HG03175 (cell line): ENCODE measurements around the gene RANBP1.

Source experiments
- ATAC-seq: cut with Tn5 transposase; IDR thresholded peaks from one replicate; pipeline ENCODE4 v1.9.1; 2021; ENCODE audit warnings: mild to moderate bottlenecking, moderate library complexity; ENCODE audit not compliant: unreplicated experiment

The RANBP1 gene

GRCh38 chr22:20167643-20168322 lies 51.9 kb downstream of the RANBP1 start:
- no peak for ATAC-seq

- ATAC-seq, result no peak
Observed at GRCh38 chr22:20169253-20169822, 53.4 kb downstream of the RANBP1 start.

DNA sequence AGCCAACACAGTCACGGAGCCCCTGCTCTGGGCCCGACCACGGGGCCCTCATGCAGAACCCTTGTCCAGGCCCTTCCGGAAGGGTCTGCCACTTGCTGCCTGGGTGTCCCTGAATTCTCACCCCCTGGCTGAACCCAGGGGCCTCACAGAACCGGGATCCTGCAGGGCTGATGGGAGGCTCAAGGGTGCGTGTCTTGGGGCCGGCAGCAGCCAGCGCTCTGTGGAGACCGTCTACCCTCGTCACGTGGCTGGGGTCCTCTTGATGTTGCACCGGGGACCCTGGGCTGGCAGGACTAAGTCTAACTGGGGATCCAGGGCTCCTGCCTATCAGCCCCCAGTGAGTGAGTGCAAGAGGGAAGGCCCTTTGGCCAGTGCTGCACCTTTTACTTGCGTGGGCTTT lies 54.3 kb downstream of the RANBP1 start:
- ATAC-seq, result no peak

GRCh38 chr22:20171288-20172140 lies 55.6 kb downstream of the RANBP1 start:
- no peak for ATAC-seq

- no peak for ATAC-seq
Observed at GRCh38 chr22:20172141-20172613, 56.3 kb downstream of the RANBP1 start.

GRCh38 chr22:20173246-20173645 lies 57.3 kb downstream of the RANBP1 start:
- no peak for ATAC-seq

GRCh38 chr22:20173772-20174171 lies 57.9 kb downstream of the RANBP1 start:
- ATAC-seq, result no peak

GRCh38 chr22:20174785-20175596 lies 59.1 kb downstream of the RANBP1 start:
- no peak for ATAC-seq

- no peak for ATAC-seq
Observed at GRCh38 chr22:20175597-20175900, 59.6 kb downstream of the RANBP1 start.

DNA sequence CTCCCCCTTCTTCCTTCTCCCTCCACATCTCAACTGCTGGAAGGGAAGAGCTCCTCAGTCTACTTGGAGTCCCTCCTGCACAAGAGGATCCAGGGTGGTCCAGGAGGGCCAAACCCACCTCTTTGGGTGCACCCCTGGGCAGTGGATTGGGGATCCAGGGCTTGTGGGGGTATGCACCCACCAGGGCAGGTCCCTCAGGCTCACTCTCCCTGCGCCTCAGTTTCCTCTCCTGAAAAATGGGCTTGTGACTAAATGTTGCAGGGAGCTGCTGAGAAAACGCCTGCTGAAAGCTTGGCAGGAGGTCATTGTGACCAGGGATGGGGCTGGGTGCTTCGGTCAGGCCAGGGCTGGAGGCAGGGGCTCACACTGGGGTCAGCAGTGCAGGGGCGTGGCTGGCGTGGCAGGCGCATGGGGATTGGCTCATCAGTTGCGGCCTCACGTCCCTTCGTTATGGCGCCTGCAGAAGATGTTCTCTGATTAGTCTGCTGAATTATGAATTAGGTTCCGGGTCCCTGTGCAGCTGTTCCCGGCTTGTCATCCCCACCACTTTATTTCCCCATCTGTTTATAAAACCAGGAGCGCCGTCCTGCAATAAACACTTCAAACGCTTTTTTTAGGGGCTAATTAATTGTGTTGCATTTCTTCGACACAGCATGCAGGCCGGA lies 60.6 kb downstream of the RANBP1 start:
- ATAC-seq, result no peak
